Tibial nerve (tissue), 4 donors: ENCODE measurements around the gene AMFR.

ENCODE experiments used
- EP300 ChIP-seq, 2 donors: sonication (generic); formaldehyde crosslinking; IDR thresholded peaks; one replicate each; pipeline ENCODE4 v1.6.1; 2017; ENCODE audit warnings: antibody characterized with exemption in 2 of 2, mild to moderate bottlenecking in 1 of 2
- POLR2A ChIP-seq, 2 donors: fragments of 450-650 bp; IDR thresholded peaks; one replicate each; pipeline ENCODE4 v1.6.1; 2017; ENCODE audit warnings: antibody characterized with exemption in 2 of 2, mild to moderate bottlenecking in 2 of 2, moderate library complexity in 2 of 2
- TF ChIP-seq, protein P1 (sequence below), 5 experiments: fragments of 200-600 bp in 3 of 5; fragments of 450-650 bp in 2 of 5; sonication (generic) in 3 of 5; IDR thresholded peaks; one replicate each; pipeline ENCODE4 v1.5.1; 2016 to 2019; ENCODE audit warnings: antibody characterized with exemption in 5 of 5, mild to moderate bottlenecking in 3 of 5, moderate library complexity in 2 of 5

DNA sequence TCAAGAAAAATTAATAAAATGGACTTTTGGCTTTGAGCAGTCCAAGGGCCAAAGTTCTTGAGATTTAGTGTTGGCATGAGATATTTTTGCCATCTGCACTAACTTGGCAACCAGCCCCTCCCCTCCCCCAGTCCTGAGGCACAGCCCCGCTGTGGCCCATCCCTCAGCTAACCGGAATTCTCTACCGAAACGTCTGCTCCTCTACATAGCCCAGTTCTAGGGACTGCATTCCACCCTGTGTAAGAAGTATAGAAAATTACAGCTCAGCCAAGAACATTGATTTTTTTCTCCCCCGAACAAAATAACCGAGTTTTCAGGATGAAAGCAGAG is 97.5 kb downstream of the AMFR start:
- no peak for TF ChIP-seq POLR2A (IDR thresholded peaks at IDR 0.05)
- no peak for TF ChIP-seq EP300 (IDR thresholded peaks at IDR 0.05)
- TF ChIP-seq, protein P1, sequence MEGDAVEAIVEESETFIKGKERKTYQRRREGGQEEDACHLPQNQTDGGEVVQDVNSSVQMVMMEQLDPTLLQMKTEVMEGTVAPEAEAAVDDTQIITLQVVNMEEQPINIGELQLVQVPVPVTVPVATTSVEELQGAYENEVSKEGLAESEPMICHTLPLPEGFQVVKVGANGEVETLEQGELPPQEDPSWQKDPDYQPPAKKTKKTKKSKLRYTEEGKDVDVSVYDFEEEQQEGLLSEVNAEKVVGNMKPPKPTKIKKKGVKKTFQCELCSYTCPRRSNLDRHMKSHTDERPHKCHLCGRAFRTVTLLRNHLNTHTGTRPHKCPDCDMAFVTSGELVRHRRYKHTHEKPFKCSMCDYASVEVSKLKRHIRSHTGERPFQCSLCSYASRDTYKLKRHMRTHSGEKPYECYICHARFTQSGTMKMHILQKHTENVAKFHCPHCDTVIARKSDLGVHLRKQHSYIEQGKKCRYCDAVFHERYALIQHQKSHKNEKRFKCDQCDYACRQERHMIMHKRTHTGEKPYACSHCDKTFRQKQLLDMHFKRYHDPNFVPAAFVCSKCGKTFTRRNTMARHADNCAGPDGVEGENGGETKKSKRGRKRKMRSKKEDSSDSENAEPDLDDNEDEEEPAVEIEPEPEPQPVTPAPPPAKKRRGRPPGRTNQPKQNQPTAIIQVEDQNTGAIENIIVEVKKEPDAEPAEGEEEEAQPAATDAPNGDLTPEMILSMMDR (IDR thresholded peaks at IDR 0.05), result no peak
